Epithelial cell of esophagus (primary cell): ENCODE results near the gene EHD3.

ENCODE experiments used
- DNase-seq: peaks from one replicate; pipeline ENCODE4 v3.0.0; 2010; ENCODE audit warnings: low read depth
- H3K4me3 ChIP-seq: 2 replicates; pipeline ENCODE4 v1.5.1; 2011; ENCODE audit warnings: mild to moderate bottlenecking, low read length, control low read depth
- TF ChIP-seq, protein P1 (sequence below): IDR thresholded peaks from 2 replicates; pipeline ENCODE4 v1.5.1; 2011; ENCODE audit warnings: low read depth, mild to moderate bottlenecking, low read length, control low read depth, inconsistent platforms; ENCODE audit not compliant: insufficient read depth; ENCODE audit errors: missing control alignments

Gene EHD3

DNA sequence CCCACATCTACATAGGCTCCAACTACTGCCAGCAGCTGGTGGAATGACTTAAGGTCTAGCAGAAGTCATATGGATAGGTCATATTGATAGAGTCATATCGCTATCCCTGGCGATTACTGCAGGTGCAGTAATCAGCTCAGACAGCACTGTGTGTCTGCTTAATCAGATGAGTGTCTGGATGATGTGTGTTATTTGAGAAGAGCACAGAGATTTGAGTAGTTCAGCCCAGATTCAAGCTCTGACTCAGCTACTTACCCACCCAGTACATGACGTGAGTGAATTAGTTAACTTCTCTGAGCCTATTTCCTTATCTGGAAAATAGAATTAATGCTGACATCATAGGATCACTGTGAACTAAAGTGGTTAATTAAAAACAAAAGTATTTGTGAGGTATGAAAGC, 78.9 kb downstream of the EHD3 start:
- no peak overlapping the region for H3K4me3 ChIP-seq
- TF ChIP-seq, protein P1, sequence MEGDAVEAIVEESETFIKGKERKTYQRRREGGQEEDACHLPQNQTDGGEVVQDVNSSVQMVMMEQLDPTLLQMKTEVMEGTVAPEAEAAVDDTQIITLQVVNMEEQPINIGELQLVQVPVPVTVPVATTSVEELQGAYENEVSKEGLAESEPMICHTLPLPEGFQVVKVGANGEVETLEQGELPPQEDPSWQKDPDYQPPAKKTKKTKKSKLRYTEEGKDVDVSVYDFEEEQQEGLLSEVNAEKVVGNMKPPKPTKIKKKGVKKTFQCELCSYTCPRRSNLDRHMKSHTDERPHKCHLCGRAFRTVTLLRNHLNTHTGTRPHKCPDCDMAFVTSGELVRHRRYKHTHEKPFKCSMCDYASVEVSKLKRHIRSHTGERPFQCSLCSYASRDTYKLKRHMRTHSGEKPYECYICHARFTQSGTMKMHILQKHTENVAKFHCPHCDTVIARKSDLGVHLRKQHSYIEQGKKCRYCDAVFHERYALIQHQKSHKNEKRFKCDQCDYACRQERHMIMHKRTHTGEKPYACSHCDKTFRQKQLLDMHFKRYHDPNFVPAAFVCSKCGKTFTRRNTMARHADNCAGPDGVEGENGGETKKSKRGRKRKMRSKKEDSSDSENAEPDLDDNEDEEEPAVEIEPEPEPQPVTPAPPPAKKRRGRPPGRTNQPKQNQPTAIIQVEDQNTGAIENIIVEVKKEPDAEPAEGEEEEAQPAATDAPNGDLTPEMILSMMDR, result no peak
- DNase-seq, result peak; percentile 51

DNA sequence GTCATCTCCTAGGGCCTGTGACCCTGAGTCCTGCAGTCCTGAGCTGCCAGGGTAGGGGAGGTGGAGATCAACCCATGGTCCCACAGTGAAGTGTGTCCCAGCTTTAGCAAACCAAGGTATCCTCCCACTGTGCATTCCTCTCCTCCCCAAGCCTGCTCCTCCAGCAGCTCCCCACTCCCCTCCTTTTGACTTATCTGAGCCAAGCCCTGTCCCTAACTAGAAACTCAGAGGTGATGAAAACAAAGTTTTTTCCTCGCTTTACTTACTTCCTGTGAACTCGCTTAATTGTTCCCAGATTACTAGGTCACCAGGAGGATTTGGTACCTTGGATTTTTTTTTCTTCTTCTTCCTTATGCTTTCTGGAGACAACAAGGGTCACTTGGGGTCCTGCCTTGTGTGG, 80.8 kb downstream of the EHD3 start:
- no peak for DNase-seq
- H3K4me3 ChIP-seq, result no peak overlapping the region
- TF ChIP-seq, protein P1, result no peak

DNA sequence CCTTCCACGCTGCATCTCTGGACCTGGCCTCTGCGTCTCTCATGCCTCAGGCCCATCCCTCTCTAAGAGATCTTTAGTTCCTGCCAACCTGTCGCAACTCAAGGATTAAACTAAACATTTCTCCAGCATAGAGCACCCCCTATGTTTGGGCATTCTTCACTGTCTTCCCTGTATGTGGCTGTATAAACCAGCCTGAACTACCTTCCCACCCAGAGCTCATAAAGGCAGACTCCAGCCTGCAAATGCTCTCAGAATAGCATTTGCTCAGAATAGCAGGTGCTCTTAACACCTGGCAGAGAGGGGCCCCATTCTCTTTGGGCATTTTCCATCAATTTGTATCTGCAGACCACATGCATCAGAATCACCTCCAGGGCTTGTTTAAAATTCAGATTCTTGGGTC, 83.4 kb downstream of the EHD3 start:
- DNase-seq, result no peak
- H3K4me3 ChIP-seq, result no peak overlapping the region
- TF ChIP-seq, protein P1, result no peak

DNA sequence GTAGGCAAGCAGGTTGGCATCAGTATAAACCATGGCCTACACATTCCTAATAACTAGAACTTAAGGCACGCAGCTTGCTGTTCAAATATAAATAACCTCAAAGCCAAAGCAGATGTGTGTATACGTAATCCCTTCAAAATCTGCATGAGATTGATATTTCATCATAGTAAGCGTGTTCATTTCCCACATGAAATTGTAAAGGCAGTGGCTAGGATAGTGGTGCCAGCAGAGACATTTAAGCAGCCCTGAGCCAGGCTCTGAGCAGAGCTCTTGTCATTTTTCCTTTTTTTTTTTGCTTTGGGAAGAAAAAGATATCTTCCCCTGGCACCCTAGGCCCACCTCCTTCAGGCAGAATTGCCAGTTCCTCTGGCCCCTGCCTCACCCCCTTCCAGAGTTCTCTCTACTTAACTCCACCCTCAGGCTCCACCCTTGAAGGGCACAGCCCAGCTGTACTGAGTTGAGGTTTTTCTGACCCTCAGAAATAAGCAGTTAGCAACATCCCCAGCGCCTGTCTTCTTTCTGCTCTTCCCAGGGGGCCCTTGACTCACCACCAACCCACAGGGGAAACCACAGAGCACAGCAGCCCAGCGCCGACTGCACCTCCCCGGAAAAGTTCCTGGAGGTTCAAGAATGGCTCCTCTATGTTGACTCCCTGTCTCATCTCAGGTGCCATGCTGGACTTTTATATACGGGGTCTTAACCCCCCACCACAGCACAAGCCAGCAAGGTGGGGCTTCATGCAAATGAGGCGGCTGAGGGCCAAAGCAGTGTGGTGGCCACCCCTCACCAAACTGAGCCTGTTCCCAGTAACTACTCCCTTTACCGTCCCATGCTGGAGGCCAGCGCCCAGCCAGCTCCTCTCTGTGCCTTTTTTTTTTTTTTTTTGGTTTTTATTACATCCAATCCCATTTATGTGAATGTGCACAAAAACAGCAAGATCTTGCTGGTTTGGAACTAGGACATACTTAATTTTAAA, 84.7 kb downstream of the EHD3 start:
- no peak for DNase-seq
- TF ChIP-seq, protein P1, result no peak
- no peak overlapping the region for H3K4me3 ChIP-seq
